Measurements from ENCODE around the gene LRRC43.

DNA sequence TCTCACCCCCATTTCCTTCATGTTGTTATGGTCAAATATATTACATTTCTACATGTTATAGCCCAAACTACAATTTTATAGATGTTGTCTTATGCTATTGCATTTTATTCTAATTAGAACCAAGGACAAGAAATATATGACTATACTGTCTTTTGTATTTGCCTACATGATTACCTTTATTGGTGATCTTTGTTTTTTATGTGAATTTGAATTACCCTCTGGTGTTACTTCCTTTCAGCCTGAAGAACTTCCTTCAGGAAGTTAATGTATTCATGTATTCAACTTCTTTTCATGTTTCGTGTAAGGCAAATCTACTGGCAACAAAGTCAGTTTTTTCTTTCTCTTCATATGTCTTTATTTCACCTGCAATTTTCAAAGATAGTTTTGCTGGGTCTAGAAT lies 11.9 kb downstream of the LRRC43 start:
- TF ChIP-seq, protein P1, sequence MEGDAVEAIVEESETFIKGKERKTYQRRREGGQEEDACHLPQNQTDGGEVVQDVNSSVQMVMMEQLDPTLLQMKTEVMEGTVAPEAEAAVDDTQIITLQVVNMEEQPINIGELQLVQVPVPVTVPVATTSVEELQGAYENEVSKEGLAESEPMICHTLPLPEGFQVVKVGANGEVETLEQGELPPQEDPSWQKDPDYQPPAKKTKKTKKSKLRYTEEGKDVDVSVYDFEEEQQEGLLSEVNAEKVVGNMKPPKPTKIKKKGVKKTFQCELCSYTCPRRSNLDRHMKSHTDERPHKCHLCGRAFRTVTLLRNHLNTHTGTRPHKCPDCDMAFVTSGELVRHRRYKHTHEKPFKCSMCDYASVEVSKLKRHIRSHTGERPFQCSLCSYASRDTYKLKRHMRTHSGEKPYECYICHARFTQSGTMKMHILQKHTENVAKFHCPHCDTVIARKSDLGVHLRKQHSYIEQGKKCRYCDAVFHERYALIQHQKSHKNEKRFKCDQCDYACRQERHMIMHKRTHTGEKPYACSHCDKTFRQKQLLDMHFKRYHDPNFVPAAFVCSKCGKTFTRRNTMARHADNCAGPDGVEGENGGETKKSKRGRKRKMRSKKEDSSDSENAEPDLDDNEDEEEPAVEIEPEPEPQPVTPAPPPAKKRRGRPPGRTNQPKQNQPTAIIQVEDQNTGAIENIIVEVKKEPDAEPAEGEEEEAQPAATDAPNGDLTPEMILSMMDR (IDR thresholded peaks at IDR 0.05), result no peak
- TF ChIP-seq POLR2A (IDR thresholded peaks at IDR 0.05), result no peak
